IPS-18c (cell line): ENCODE measurements around the gene KRT80.

Source experiments
- H3K4me3 ChIP-seq: 2 replicates; pipeline ENCODE4 v1.7.0; 2013; ENCODE audit warnings: low read depth, mild to moderate bottlenecking, low read length, moderate library complexity; ENCODE audit not compliant: insufficient read depth
- H3K9me3 ChIP-seq: one replicate; pipeline ENCODE4 v1.6.1; 2013; ENCODE audit warnings: mild to moderate bottlenecking, low read length, moderate library complexity; ENCODE audit not compliant: control insufficient read depth, insufficient read depth

Gene KRT80

GRCh38 chr12:52231305-52232202 is 39.7 kb upstream of the KRT80 start:
- Histone ChIP-seq H3K9me3 (no peaks in the 10 kb centered on the region), H3K4me3 (no peak overlapping the region)

GRCh38 chr12:52230364-52231281 is 38.8 kb upstream of the KRT80 start:
- Histone ChIP-seq H3K9me3 (no peaks in the 10 kb centered on the region), H3K4me3 (no peak overlapping the region)

DNA sequence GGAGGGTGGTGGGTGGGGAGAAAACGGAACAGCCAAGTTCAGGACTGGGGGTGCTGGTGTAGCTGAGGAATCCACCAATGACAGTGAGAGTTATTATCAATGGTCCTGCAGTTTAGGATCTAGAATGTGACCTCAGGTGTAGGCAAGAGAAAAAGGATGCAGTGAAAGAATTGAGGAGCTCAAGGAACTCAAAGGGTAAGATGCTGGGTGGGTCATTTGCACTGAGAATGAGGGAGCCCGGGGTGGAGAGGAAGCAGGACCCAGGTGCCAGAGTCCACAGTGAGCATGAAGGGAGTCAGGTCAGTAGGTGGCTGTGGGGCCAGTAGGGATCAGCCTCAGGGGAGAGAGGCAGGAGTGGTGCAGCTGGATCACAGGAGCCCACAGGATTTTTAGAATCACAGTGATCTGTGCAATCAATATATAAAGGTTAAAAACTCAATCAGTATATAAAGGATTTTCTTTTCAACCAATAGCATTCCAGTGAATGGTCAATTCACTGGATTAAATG is 38.1 kb upstream of the KRT80 start:
- Histone ChIP-seq H3K4me3 (no peak overlapping the region), H3K9me3 (no peaks in the 10 kb centered on the region)

- H3K9me3 ChIP-seq = no peaks in the 10 kb centered on the region
- no peak overlapping the region for H3K4me3 ChIP-seq
Observed at GRCh38 chr12:52228931-52229330, 37.1 kb upstream of the KRT80 start.

GRCh38 chr12:52228366-52228765 is 36.6 kb upstream of the KRT80 start:
- H3K4me3 ChIP-seq = no peak overlapping the region
- no peaks in the 10 kb centered on the region for H3K9me3 ChIP-seq

DNA sequence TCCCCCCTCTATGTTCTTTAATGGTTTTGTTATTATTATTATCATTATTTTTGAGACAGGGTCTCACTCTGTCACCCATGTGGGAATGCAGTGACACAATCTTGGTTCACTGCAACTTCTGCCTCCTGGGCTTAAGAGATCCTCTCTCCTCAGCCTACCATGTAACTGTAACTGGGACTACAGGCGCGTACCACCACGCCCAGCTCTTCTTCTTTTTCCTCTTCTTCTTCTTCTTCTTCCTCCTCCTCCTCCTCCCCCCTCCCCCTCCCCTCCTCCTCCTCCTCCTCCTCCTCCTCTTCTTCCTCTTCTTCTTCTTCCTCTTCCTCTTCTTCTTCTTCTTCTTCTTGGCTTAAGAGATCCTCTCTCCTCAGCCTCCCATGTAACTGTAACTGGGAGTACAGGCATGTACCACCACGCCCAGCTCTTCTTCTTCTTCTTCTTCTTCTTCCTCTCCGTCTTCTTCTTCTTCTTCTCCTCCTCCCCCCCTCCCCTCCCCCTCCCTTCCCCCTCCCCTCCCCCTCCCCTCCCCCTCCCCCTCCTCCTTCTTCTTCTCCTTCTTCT is 35.9 kb upstream of the KRT80 start:
- no peak overlapping the region for H3K4me3 ChIP-seq
- H3K9me3 ChIP-seq = no peaks in the 10 kb centered on the region

DNA sequence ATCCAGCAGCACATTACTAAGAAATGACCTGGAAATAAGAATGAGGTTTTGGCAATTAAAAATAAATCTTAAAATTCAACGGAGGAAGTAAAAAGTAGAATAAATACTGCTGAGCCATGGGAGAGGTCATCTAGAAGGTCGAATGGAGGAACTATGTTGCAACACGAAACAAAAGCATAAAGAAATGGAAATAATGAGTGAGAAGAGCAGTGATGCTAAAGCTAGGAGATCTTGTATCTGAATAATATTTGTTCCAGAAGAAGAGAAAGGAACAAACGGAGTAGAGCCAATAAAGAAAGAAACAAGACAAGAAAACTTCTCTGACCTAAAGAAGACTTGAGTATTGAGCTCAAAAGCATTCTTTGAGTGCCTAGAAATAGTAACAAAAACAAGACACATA is 34.6 kb upstream of the KRT80 start:
- Histone ChIP-seq H3K9me3 (no peaks in the 10 kb centered on the region), H3K4me3 (no peak overlapping the region)

GRCh38 chr12:52225752-52226151 is 33.9 kb upstream of the KRT80 start:
- Histone ChIP-seq H3K9me3 (no peaks in the 10 kb centered on the region), H3K4me3 (no peak overlapping the region)

DNA sequence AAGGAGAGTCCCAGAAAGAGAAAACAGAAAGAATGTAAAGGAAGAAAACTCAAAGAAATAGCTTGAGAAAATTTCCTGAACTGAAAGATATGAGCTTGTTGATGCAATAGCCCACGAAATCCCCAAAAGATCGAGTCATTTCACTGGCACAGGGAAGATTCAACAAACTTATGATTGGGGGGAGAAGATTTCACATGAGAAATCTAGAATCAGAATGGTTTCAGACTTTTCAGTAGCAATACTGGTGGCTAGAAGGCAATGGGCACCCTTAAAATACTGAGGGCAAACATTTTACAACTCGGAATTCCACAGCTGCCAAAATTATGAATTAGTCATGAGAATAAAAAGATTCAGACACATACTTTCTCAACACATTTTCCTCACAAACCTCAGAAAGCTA is 32.3 kb upstream of the KRT80 start:
- no peaks in the 10 kb centered on the region for H3K9me3 ChIP-seq
- no peak overlapping the region for H3K4me3 ChIP-seq

DNA sequence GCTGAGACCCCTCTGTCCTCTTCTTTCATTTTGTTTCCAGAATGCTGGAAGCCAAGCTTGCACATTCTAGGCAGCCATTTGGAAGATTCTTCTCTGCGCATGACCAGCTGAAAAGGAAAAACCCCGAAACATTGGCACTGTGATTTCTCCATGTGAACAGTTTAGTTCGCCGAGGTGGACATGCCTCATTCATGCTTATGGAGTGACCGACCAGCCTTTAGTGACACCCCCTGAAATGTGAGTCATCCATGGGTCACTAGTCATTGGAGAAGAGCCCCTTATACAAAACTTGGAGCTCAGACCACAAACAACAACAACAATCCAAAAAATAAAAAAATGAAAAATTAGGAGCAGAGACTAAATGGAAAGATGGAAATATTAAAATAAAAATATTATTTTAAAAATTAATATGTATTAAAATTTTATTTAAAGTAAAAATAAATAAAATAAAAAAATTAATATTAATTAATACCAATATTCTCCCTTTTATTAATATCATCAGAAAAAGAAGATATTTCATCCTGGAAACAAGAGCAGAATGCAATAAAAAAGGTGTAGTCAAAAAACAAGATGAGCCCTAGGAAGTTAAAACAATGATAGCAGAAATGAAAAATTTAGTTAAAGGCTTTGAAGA is 31.7 kb upstream of the KRT80 start:
- Histone ChIP-seq H3K4me3 (no peak overlapping the region), H3K9me3 (no peaks in the 10 kb centered on the region)

DNA sequence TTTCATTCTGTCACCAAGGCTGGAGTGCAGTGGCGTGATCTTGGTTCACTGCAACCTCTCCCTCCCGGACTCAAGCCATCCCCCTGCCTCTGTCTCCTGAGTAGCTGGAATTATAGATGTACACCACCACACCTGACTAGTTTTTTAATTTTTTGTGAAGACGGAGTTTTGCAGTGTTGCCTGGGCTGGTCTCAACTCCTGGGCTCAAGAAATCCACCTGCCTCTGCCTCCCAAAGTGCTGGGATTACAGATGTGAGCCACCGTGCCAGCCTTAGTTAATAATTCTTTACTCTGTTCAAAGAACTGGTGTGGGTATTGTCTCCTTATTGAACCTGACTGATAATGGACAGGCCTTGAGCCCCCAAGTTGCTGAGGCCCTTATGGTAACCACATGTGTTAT is 30.9 kb upstream of the KRT80 start:
- Histone ChIP-seq H3K9me3 (no peaks in the 10 kb centered on the region), H3K4me3 (no peak overlapping the region)

- H3K4me3 ChIP-seq = no peak overlapping the region
- H3K9me3 ChIP-seq = no peaks in the 10 kb centered on the region
Observed at GRCh38 chr12:52221912-52222457, 30.2 kb upstream of the KRT80 start.

- no peak overlapping the region for H3K4me3 ChIP-seq
- H3K9me3 ChIP-seq = no peaks in the 10 kb centered on the region
Observed at GRCh38 chr12:52221070-52221781, 29.4 kb upstream of the KRT80 start.

DNA sequence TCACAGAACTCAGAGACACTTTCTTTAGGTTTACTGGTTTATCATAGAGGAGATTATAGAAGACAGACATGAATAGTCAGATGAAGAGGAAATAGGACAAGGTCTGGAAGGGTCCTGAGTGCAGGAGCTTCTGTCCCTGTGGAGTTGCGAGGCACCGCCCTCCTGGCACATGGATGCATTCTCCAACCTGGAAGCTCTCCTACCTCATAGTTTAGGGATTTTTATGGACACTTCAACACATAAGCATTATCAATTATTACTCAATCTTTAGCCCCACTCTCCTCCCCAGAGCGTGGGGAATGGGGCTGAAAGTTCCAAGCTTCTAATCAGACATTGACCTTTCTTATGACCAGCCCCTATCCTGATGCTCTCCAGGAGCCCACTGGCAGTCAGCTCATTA is 28.7 kb upstream of the KRT80 start:
- H3K9me3 ChIP-seq = no peaks in the 10 kb centered on the region
- no peak overlapping the region for H3K4me3 ChIP-seq

- H3K9me3 ChIP-seq = no peaks in the 10 kb centered on the region
- no peak overlapping the region for H3K4me3 ChIP-seq
Observed at GRCh38 chr12:52218001-52218400, 26.2 kb upstream of the KRT80 start.

- Histone ChIP-seq H3K9me3 (no peaks in the 10 kb centered on the region), H3K4me3 (no peak overlapping the region)
Observed at GRCh38 chr12:52217223-52217622, 25.4 kb upstream of the KRT80 start.
